SK-N-SH (cell line): ENCODE results near the gene CLC. TPM values are rescaled to one million over a fixed set of nuclear protein-coding genes. Genes with fewer than 3 reads are reported as not detected.

Experiments
- CTCF ChIA-PET: fragments of 300-600, 350-600 bp; formaldehyde crosslinking; extraction: SDS; loops from one replicate; lab custom pipeline; 2021; lab: Yijun Ruan, JAX
- POLR2A ChIA-PET: fragments of 350-600 bp; sonication (Branson Sonifier 250); formaldehyde crosslinking; extraction: SDS; loops from one replicate; lab custom pipeline; 2020; ENCODE audit warnings: antibody characterized with exemption, inconsistent platforms; lab: Yijun Ruan, JAX
- DNase-seq: peaks from one replicate; pipeline ENCODE4 v3.0.0; 2012
- H2AFZ ChIP-seq: fragments of 200-600 bp; sonication (generic); 2 replicates; pipeline ENCODE4 v1.8.1; 2016; ENCODE audit warnings: antibody characterized with exemption, mild to moderate bottlenecking, low read depth
- H3F3A ChIP-seq: fragments of 200-600 bp; sonication (generic); replicated peaks from 2 replicates; pipeline ENCODE3; 2016; ENCODE audit warnings: antibody characterized with exemption, mild to moderate bottlenecking; ENCODE audit not compliant: insufficient read depth
- H3K27ac ChIP-seq, 2 experiments: fragments of 200-500 bp in 1 of 2; fragments of 200-600 bp in 1 of 2; sonication (Bioruptor generic) in 1 of 2; sonication (generic), shearing (Covaris generic) in 1 of 2; 2 replicates each; pipeline versions ENCODE4 v1.5.1 to v1.6.1; 2014 to 2016; ENCODE audit warnings: low read depth in 2 of 2, inconsistent platforms in 1 of 2, low read length in 1 of 2, mild to moderate bottlenecking in 1 of 2, mixed read lengths in 1 of 2
- H3K27me3 ChIP-seq: fragments of 200-600 bp; sonication (generic), shearing (Covaris generic); 2 replicates; pipeline ENCODE4 v1.6.1; 2016; ENCODE audit warnings: mixed run types; ENCODE audit not compliant: insufficient read depth
- H3K36me3 ChIP-seq, 2 experiments: fragments of 200-500 bp in 1 of 2; fragments of 200-600 bp in 1 of 2; sonication (Bioruptor generic) in 1 of 2; sonication (generic) in 1 of 2; replicated peaks in 1 of 2; 2 replicates each; pipeline versions ENCODE3 to v1.5.1; 2014 to 2016; ENCODE audit warnings: low read length in 1 of 2, mild to moderate bottlenecking in 1 of 2; ENCODE audit not compliant: insufficient read depth in 2 of 2, control insufficient read depth in 1 of 2
- H3K4me1 ChIP-seq, 2 experiments: fragments of 200-500 bp in 1 of 2; fragments of 200-600 bp in 1 of 2; sonication (Bioruptor generic) in 1 of 2; sonication (generic), shearing (Covaris generic) in 1 of 2; 2 replicates each; pipeline versions ENCODE4 v1.5.1 to v1.6.1; 2014 to 2016; ENCODE audit warnings: low read depth in 1 of 2, low read length in 1 of 2, mixed run types in 1 of 2; ENCODE audit not compliant: insufficient read depth in 2 of 2, control insufficient read depth in 1 of 2
- H3K4me2 ChIP-seq: fragments of 200-600 bp; sonication (generic), shearing (Covaris generic); 2 replicates; pipeline ENCODE4 v1.6.1; 2017; ENCODE audit warnings: mixed run types
- H3K4me3 ChIP-seq, 2 experiments: fragments of 200-500 bp in 1 of 2; fragments of 200-600 bp in 1 of 2; sonication (Bioruptor generic) in 1 of 2; sonication (generic), shearing (Covaris generic) in 1 of 2; 2 replicates each; pipeline versions ENCODE4 v1.5.1 to v1.8.1; 2014 to 2016; ENCODE audit warnings: low read depth in 2 of 2, inconsistent platforms in 1 of 2, low read length in 1 of 2, mild to moderate bottlenecking in 1 of 2, mixed read lengths in 1 of 2, moderate library complexity in 1 of 2
- H3K79me2 ChIP-seq: fragments of 200-600 bp; sonication (generic); 2 replicates; pipeline ENCODE4 v1.8.1; 2017; ENCODE audit warnings: mild to moderate bottlenecking; ENCODE audit not compliant: insufficient read depth
- H3K9ac ChIP-seq: fragments of 200-600 bp; sonication (generic); 2 replicates; pipeline ENCODE4 v1.6.1; 2017; ENCODE audit warnings: mixed run types
- H3K9me2 ChIP-seq: fragments of 200-600 bp; sonication (generic); 2 replicates; pipeline ENCODE4 v1.6.1; 2017; ENCODE audit warnings: mixed run types
- H3K9me3 ChIP-seq: fragments of 200-600 bp; sonication (generic); 2 replicates; pipeline ENCODE4 v1.6.1; 2017; ENCODE audit warnings: mixed run types, mild to moderate bottlenecking, moderate library complexity
- H4K20me1 ChIP-seq: fragments of 200-600 bp; sonication (generic); 2 replicates; pipeline ENCODE4 v1.6.1; 2017; ENCODE audit warnings: mild to moderate bottlenecking, mixed run types; ENCODE audit not compliant: insufficient read depth
- CHD2 ChIP-seq: fragments of 150-350 bp; IDR thresholded peaks from 2 replicates; pipeline ENCODE4 v1.6.1; 2018; ENCODE audit warnings: low read length; ENCODE audit not compliant: partially characterized antibody
- FOXM1 ChIP-seq: IDR thresholded peaks from 2 replicates; pipeline ENCODE4 v1.4.0; 2012; ENCODE audit warnings: low read depth, mild to moderate bottlenecking
- GATA2 ChIP-seq: sonication (generic); formaldehyde crosslinking; IDR thresholded peaks from 2 replicates; pipeline ENCODE4 v1.5.0; 2020; ENCODE audit warnings: mild to moderate bottlenecking, missing genetic modification reagents
- JUND ChIP-seq: IDR thresholded peaks from 2 replicates; pipeline ENCODE4 v1.4.0; 2012
- MXI1 ChIP-seq: IDR thresholded peaks from 2 replicates; pipeline ENCODE4 v1.6.1; 2012; ENCODE audit warnings: mild to moderate bottlenecking, low read depth, low read length, improper control_type of control experiment
- NRF1 ChIP-seq: IDR thresholded peaks from 2 replicates; pipeline ENCODE4 v1.6.1; 2012; ENCODE audit warnings: low read depth, mild to moderate bottlenecking, low read length
- PBX3 ChIP-seq: IDR thresholded peaks from 2 replicates; pipeline ENCODE4; 2012
- RCOR1 ChIP-seq: fragments of 150-350 bp; IDR thresholded peaks from 2 replicates; pipeline ENCODE4 v1.6.1; 2017; ENCODE audit warnings: antibody characterized with exemption, low read length
- RFX5 ChIP-seq: IDR thresholded peaks from 2 replicates; pipeline ENCODE4 v1.6.1; 2012; ENCODE audit warnings: mild to moderate bottlenecking, improper control_type of control experiment, low read length
- RXRA ChIP-seq: IDR thresholded peaks from 2 replicates; pipeline ENCODE4 v1.4.0; 2012; ENCODE audit warnings: low read depth, mild to moderate bottlenecking, borderline replicate concordance
- SIN3A ChIP-seq: IDR thresholded peaks from 2 replicates; pipeline ENCODE4 v1.6.1; 2012; ENCODE audit warnings: low read depth, mild to moderate bottlenecking, low read length, moderate library complexity, borderline replicate concordance
- TAF1 ChIP-seq: IDR thresholded peaks from 2 replicates; pipeline ENCODE4 v1.6.1; 2012; ENCODE audit warnings: low read depth, mild to moderate bottlenecking, low read length, moderate library complexity, borderline replicate concordance
- USF2 ChIP-seq: fragments of 150-350 bp; IDR thresholded peaks from 2 replicates; pipeline ENCODE4 v1.6.1; 2017; ENCODE audit warnings: antibody characterized with exemption, low read length, low read depth, borderline replicate concordance
- WGBS: methylation state at CpG from one replicate; pipeline ENCODE4 v1.1.6; 2017; ENCODE audit warnings: low lambda C conversion rate; 5-methylcytosine and 5-hydroxymethylcytosine counted together
- polyA plus RNA-seq, 3 experiments: library from polyadenylated mRNA; depleted of rRNA; stranded (reverse); fragments of >200 nt; gene quantifications; 2 replicates each; pipeline ENCODE4 v1.2.3, GENCODE V29; 2012

CLC gene
- polyA plus RNA-seq, 1 of the 3 experiments (the other 2 are of a cell fraction): not detected

GRCh38 chr19:39736088-39736487 lies 1.7 kb downstream of the CLC start:
- DNase-seq: no peak
- H4K20me1 ChIP-seq: no peaks in the 10 kb centered on the region
- H3K9me3 ChIP-seq: no peaks in the 10 kb centered on the region
- ChIA-PET POLR2A (no interaction called here), CTCF (no interaction called here)
- no peak overlapping the region for H3K9ac ChIP-seq
- 9% methylated on average over 5 of the region's 5 CpGs for WGBS
- no peak overlapping the region for H3K4me2 ChIP-seq
- no peaks in the 10 kb centered on the region for H3F3A ChIP-seq
- no peak overlapping the region for H2AFZ ChIP-seq
- H3K36me3 ChIP-seq: no peaks in the 10 kb centered on the region
- no peak overlapping the region for H3K4me3 ChIP-seq
- 0 out of 2 replicates have a peak, but pooled peaks cover 6% of the 10 kb centered on the region for H3K27me3 ChIP-seq
- no peaks in the 10 kb centered on the region for H3K9me2 ChIP-seq
- no peaks in the 10 kb centered on the region for H3K4me1 ChIP-seq
- no peaks in the 10 kb centered on the region for H3K79me2 ChIP-seq
- H3K27ac ChIP-seq: no peak overlapping the region
- no peak for TF ChIP-seq CHD2
- no peak for TF ChIP-seq FOXM1
- no peak for TF ChIP-seq MXI1
- TF ChIP-seq PBX3: no peak
- no peak for TF ChIP-seq TAF1
- TF ChIP-seq NRF1: no peak
- TF ChIP-seq RXRA: no peak
- no peak for TF ChIP-seq JUND
- no peak for TF ChIP-seq USF2
- TF ChIP-seq GATA2 (CRISPR knock-in tag): no peak
- TF ChIP-seq RCOR1: no peak

- Histone ChIP-seq H3K9me3 (no peaks in the 10 kb centered on the region), H4K20me1 (no peaks in the 10 kb centered on the region), H2AFZ (no peak overlapping the region), H3F3A (no peaks in the 10 kb centered on the region)
- DNase-seq: no peak
- WGBS: 0% methylated on average over 3 of the region's 3 CpGs
- CTCF ChIA-PET: no interaction called here
- TF ChIP-seq JUND (no peak), NRF1 (no peak), RFX5 (no peak), FOXM1 (no peak), SIN3A (no peak)
- TF ChIP-seq, all 33 proteins: peak for 0
- no peak overlapping the region for H3K27ac ChIP-seq
- H3K79me2 ChIP-seq: no peaks in the 10 kb centered on the region
- no peaks in the 10 kb centered on the region for H3K9me2 ChIP-seq
- no peaks in the 10 kb centered on the region for H3K4me1 ChIP-seq
- H3K27me3 ChIP-seq: 0 out of 2 replicates have a peak, but pooled peaks cover 6% of the 10 kb centered on the region
- POLR2A ChIA-PET: no interaction called here
- no peak overlapping the region for H3K9ac ChIP-seq
- no peaks in the 10 kb centered on the region for H3K36me3 ChIP-seq
- H3K4me3 ChIP-seq: no peak overlapping the region
- H3K4me2 ChIP-seq: no peak overlapping the region
Measured at GRCh38 chr19:39735688-39736087, 2.1 kb downstream of the CLC start.
